K562 (cell line): Measurements from ENCODE around the gene MRNIP. TPM values are rescaled to one million over a fixed set of nuclear protein-coding genes. Genes with fewer than 3 reads are reported as not detected.
A peak's percentile ranks its signal among the peaks of the same experiment; 100 is the strongest.

Source experiments
- ATAC-seq: fragments of 200-7000 bp; cut with Tn5 transposase; 3 replicates; pipeline ENCODE4 v1.9.1; 2020; ENCODE audit warnings: moderate library complexity
- BruUV-seq: library from RNA; stranded (reverse); fragments of 400-500 nt; replicated peaks from 2 replicates; lab custom pipeline; 2021; lab: Mats Ljungman, UMichigan
- CTCF ChIA-PET: fragments of 300-600 bp; formaldehyde crosslinking; extraction: SDS; loops from one replicate; lab custom pipeline; 2021; ENCODE audit warnings: low intra/inter-chr PET ratio; lab: Yijun Ruan, JAX
- POLR2A ChIA-PET: fragments of 300-600, 350-650 bp; sonication (Branson Sonifier 250); formaldehyde crosslinking; extraction: SDS; loops from one replicate; lab custom pipeline; 2021; ENCODE audit warnings: antibody characterized with exemption, inconsistent platforms; lab: Yijun Ruan, JAX
- DNase-seq, 4 experiments: peaks; one replicate each; pipeline versions ENCODE4 v3.0.0 to v3.0.0-alpha.2; 2011 to 2018; ENCODE audit warnings: low spot score in 3 of 4, mixed read lengths in 3 of 4; ENCODE audit errors: extremely low read depth in 1 of 4
- FAIRE-seq: peaks from 2 replicates; lab custom pipeline; 2011; peaks lifted over from hg19 to GRCh38; lab: Jason Lieb, UNC
- H2AFZ ChIP-seq: 2 replicates; pipeline ENCODE4 v1.6.0; 2011; ENCODE audit warnings: low read depth, low read length, control low read depth, inconsistent platforms
- H3K27ac ChIP-seq: fragments of 200-600 bp; 3 replicates; pipeline ENCODE4 v1.8.0; 2011; ENCODE audit warnings: low read depth, mild to moderate bottlenecking, control low read depth, inconsistent platforms, low read length, moderate library complexity, mixed read lengths; ENCODE audit errors: extremely low read depth
- H3K27me3 ChIP-seq, 2 experiments: fragments of 300-600 bp in 1 of 2; 2 replicates in 1 of 2; 3 replicates in 1 of 2; pipeline versions ENCODE4 v1.6.0 to v1.8.0; 2011; ENCODE audit warnings: inconsistent platforms in 2 of 2, low read length in 2 of 2, mild to moderate bottlenecking in 1 of 2, mixed read lengths in 1 of 2, moderate library complexity in 1 of 2; ENCODE audit not compliant: control insufficient read depth in 2 of 2, insufficient read depth in 2 of 2
- H3K36me3 ChIP-seq: fragments of 300-600 bp; 3 replicates; pipeline ENCODE4 v1.8.0; 2011; ENCODE audit warnings: mild to moderate bottlenecking, low read length, inconsistent platforms; ENCODE audit not compliant: control insufficient read depth, insufficient read depth
- H3K4me1 ChIP-seq, 2 experiments: fragments of 200-600 bp in 1 of 2; replicated peaks in 1 of 2; 2 replicates in 1 of 2; 3 replicates in 1 of 2; pipeline versions ENCODE4 v1.5.1 to v1.8.0; 2011; ENCODE audit warnings: inconsistent platforms in 2 of 2, low read length in 2 of 2, mild to moderate bottlenecking in 1 of 2, mixed read lengths in 1 of 2, moderate library complexity in 1 of 2; ENCODE audit not compliant: control insufficient read depth in 2 of 2, insufficient read depth in 2 of 2
- H3K4me2 ChIP-seq: 2 replicates; pipeline ENCODE4 v1.6.1; 2011; ENCODE audit warnings: low read length, control low read depth, inconsistent platforms, mixed read lengths; ENCODE audit not compliant: insufficient read depth
- H3K4me3 ChIP-seq: fragments of 200-600 bp; sonication (generic), shearing (Covaris generic); 2 replicates; pipeline ENCODE4 v1.5.1; 2016; ENCODE audit warnings: control low read depth, inconsistent platforms
- H3K79me2 ChIP-seq: fragments of 200-600 bp; 3 replicates; pipeline ENCODE4 v1.8.0; 2011; ENCODE audit warnings: low read length, inconsistent platforms; ENCODE audit not compliant: control insufficient read depth, insufficient read depth
- H3K9ac ChIP-seq, 2 experiments: 2 replicates each; pipeline versions ENCODE4 v1.6.0 to v1.6.1; 2011; ENCODE audit warnings: low read depth in 2 of 2, low read length in 2 of 2, control low read depth in 1 of 2, inconsistent platforms in 1 of 2, mild to moderate bottlenecking in 1 of 2, mixed read lengths in 1 of 2; ENCODE audit not compliant: insufficient read depth in 1 of 2
- H3K9me1 ChIP-seq: one replicate; pipeline ENCODE4 v1.6.0; 2011; ENCODE audit warnings: inconsistent platforms, mild to moderate bottlenecking, low read length, moderate library complexity; ENCODE audit not compliant: control insufficient read depth, insufficient read depth
- H3K9me3 ChIP-seq: replicated peaks from 2 replicates; pipeline ENCODE4 v1.5.1; 2011; ENCODE audit warnings: low read depth, low read length, inconsistent platforms; ENCODE audit not compliant: control insufficient read depth, insufficient read depth
- H4K20me1 ChIP-seq: replicated peaks from 2 replicates; pipeline ENCODE4 v1.6.1; 2011; ENCODE audit warnings: low read length, inconsistent platforms, mixed read lengths; ENCODE audit not compliant: control insufficient read depth, insufficient read depth
- POLR2G ChIP-seq: fragments of 200-400 bp; formaldehyde crosslinking; IDR thresholded peaks from 2 replicates; pipeline ENCODE4 v1.6.1; 2017; ENCODE audit warnings: low read depth, mild to moderate bottlenecking, antibody characterized with exemption, low read length, moderate library complexity
- RBFOX2 ChIP-seq: fragments of 200-400 bp; formaldehyde crosslinking; IDR thresholded peaks from 2 replicates; pipeline ENCODE4 v1.6.1; 2017; ENCODE audit warnings: low read depth, mild to moderate bottlenecking, low read length, moderate library complexity
- SETDB1 ChIP-seq: IDR thresholded peaks from one replicate; pipeline ENCODE4 v1.6.1; 2012; ENCODE audit warnings: low read length, control low read depth, inconsistent platforms
- SMAD2 ChIP-seq: fragments of 150-350 bp; IDR thresholded peaks from 2 replicates; pipeline ENCODE4 v1.6.1; 2014; ENCODE audit warnings: low read depth, mild to moderate bottlenecking, low read length
- WGBS: fragments of 100-300 bp; shearing (Covaris generic); methylation state at CpG from one replicate; pipeline ENCODE4 v1.1.6; 2016; ENCODE audit warnings: low coverage, mixed read lengths; ENCODE audit not compliant: insufficient coverage; ENCODE audit errors: missing lambda C conversion rate; 5-methylcytosine and 5-hydroxymethylcytosine counted together
- in situ Hi-C: fragments of 300-500 bp; cut with MboI; formaldehyde crosslinking; loops from 4 replicates; pipeline ENCODE4 v1.15.0; 2018; ENCODE audit warnings: inconsistent platforms, mixed read lengths
- intact Hi-C: fragments of 100-400 bp; cut with micrococcal nuclease; formaldehyde crosslinking; loops from 2 replicates; pipeline ENCODE4 v1.14.2; 2022
- polyA plus RNA-seq, 8 experiments: library from polyadenylated mRNA; depleted of rRNA in 4 of 8; stranded (reverse) in 5 of 8; unstranded in 3 of 8; fragments of >200 nt; fragmentation: Nextera tagmentation in 2 of 8; fragmentation: Illumina TruSeq in 1 of 8; extraction: Ambion mirVana in 2 of 8; extraction: Trizol in 1 of 8; gene quantifications; 2 replicates each; pipeline versions ENCODE4 v1.2.1 to v1.2.3, GENCODE V29; 2011 to 2014; ENCODE audit warnings: inconsistent platforms in 1 of 8, missing spikeins in 1 of 8
- total RNA-seq, 7 experiments: library from RNA; depleted of rRNA in 6 of 7; stranded (reverse); fragments of >200 nt in 6 of 7; fragmentation: Illumina TruSeq in 2 of 7; extraction: Trizol in 2 of 7; gene quantifications; 2 replicates each; pipeline versions ENCODE4 v1.2.1 to v1.2.3, GENCODE V29; 2011 to 2021; ENCODE audit warnings: low replicate concordance in 1 of 7
- TF ChIP-seq, protein P1 (sequence below): sonication (generic); formaldehyde crosslinking; IDR thresholded peaks from 2 replicates; pipeline ENCODE4 v1.8.1; 2023; ENCODE audit warnings: mild to moderate bottlenecking, missing genetic modification reagents

MRNIP gene
- total and polyA plus RNA-seq, 9 of the 15 experiments (the other 6 are each of a cell fraction or from before 2014, with no cell fraction given) = 3.6 to 39.0 (median 16.8) TPM

DNA sequence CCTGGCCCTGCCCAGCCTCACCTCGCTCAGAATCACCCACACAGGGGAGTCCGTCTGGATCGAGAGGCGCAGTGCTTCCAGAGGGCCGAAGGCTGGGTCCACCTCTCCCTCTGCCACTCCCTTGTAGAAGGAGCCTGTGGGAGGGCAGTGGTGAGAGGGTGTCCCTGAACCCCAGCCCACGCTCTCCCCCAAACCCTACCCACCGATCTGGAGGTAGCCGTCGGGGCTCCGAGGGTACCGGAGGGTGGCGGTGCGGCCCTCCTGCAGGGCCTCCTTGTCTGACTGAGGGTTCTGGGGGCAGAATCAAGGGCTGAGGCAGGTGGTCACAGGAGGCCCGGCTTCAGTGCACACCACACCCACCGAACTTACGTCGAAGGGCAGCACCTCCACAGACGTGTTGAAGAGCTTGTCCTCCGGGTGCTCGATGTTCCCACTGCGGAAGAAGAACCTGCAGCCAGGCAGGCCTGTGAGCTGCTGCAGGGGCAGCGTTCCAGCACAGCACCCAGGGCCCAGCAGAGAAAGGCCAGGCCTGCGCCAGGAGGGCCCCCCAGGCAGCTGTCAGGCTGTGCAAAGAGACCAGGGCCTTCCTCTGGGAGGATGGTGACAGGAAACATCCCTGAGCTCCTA, 60.4 kb downstream of the MRNIP start:
- WGBS = 97% methylated on average over 22 of the region's 23 CpGs
- BruUV-seq = no TSS peak
- FAIRE-seq (no peak), DNase-seq (no peak), ATAC-seq (no peak)
- H4K20me1 ChIP-seq = no peaks in the 10 kb centered on the region
- H3K9me3 ChIP-seq = no peaks in the 10 kb centered on the region
- no peaks in the 10 kb centered on the region for H3K9me1 ChIP-seq
- H2AFZ ChIP-seq = no peak overlapping the region
- H3K36me3 ChIP-seq = peaks cover 62% of the 10 kb centered on the region; the same call in 2 of the 3 replicates
- in situ Hi-C loops = no loop called here
- H3K4me2 ChIP-seq = no peak overlapping the region
- ChIA-PET CTCF (no interaction called here), POLR2A (interaction anchor here (0.5 to 1.8 kb wide), 3 partner anchors 9 to 29 kb away, joined by 3 to 9 read pairs (median 5); no protein-coding TSS in a partner anchor)
- intact Hi-C loops = no loop called here
- H3K27ac ChIP-seq = no peak overlapping the region
- TF ChIP-seq SMAD2 (no peak), POLR2G (peak; percentile 37; the same call in 1 of the 2 replicates), RBFOX2 (0 out of 2 replicates have a peak, but pooled peaks have one; percentile 11)
- TF ChIP-seq, all 486 proteins: peak for 2
- no peak overlapping the region; a peak in 1 of 4 replicates for H3K9ac ChIP-seq
- no peak overlapping the region for H3K4me3 ChIP-seq
- peaks cover 7% of the 10 kb centered on the region; the same call in 2 of the 3 replicates for H3K79me2 ChIP-seq
- no peaks in the 10 kb centered on the region for H3K27me3 ChIP-seq
- H3K4me1 ChIP-seq = peaks cover 3 to 62% of the 10 kb centered on the region in 2 experiments; a peak in 3 of 5 replicates

DNA sequence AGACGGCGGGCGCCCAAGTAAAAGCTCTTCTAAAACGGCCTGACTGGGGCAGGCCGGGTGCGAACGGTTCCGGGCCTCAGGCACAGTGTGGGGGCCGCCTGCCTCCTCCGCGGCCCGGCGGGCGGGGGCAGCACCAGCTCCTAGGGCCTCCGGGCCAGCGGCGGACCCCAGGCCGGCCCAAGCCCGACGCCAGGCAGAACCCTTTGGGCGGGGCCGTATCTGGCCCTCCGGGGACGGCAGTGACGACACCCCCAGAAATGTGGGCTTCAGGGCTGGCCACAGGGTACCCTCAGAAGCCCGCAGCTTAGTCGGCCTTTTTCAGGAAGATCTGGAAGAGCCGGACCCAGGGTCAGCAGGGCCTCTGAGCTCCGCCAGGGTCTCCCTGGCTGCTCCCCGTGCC, 60.9 kb downstream of the MRNIP start:
- no peaks in the 10 kb centered on the region for H4K20me1 ChIP-seq
- TSS peak; percentile 44 for BruUV-seq
- H3K4me2 ChIP-seq = no peak overlapping the region
- no peak overlapping the region; a peak in 1 of 4 replicates for H3K9ac ChIP-seq
- H3K27ac ChIP-seq = no peak overlapping the region
- H3K4me3 ChIP-seq = no peak overlapping the region
- CTCF ChIA-PET = no interaction called here
- H3K9me1 ChIP-seq = no peaks in the 10 kb centered on the region
- WGBS = 98% methylated on average over 23 of the region's 30 CpGs
- in situ Hi-C loops (no loop called here), intact Hi-C loops (no loop called here)
- FAIRE-seq = no peak
- peaks cover 2% of the 10 kb centered on the region; the same call in 2 of the 3 replicates for H3K79me2 ChIP-seq
- no peaks in the 10 kb centered on the region for H3K9me3 ChIP-seq
- H3K27me3 ChIP-seq = no peaks in the 10 kb centered on the region
- TF ChIP-seq, protein P1, sequence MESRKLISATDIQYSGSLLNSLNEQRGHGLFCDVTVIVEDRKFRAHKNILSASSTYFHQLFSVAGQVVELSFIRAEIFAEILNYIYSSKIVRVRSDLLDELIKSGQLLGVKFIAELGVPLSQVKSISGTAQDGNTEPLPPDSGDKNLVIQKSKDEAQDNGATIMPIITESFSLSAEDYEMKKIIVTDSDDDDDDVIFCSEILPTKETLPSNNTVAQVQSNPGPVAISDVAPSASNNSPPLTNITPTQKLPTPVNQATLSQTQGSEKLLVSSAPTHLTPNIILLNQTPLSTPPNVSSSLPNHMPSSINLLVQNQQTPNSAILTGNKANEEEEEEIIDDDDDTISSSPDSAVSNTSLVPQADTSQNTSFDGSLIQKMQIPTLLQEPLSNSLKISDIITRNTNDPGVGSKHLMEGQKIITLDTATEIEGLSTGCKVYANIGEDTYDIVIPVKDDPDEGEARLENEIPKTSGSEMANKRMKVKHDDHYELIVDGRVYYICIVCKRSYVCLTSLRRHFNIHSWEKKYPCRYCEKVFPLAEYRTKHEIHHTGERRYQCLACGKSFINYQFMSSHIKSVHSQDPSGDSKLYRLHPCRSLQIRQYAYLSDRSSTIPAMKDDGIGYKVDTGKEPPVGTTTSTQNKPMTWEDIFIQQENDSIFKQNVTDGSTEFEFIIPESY (CRISPR knock-in tag) = peak; percentile 29; the same call in 1 of the 2 replicates
- TF ChIP-seq SETDB1 = no peak
- TF ChIP-seq POLR2G = peak; percentile 41; the same call in 1 of the 2 replicates
- TF ChIP-seq, all 486 proteins: peak for 2
- no peak for ATAC-seq
- H2AFZ ChIP-seq = no peak overlapping the region
- POLR2A ChIA-PET = interaction anchor here (0.7 to 1.8 kb wide), 2 partner anchors 10 to 13 kb away, joined by 3 to 9 read pairs; no protein-coding TSS in a partner anchor
- peaks cover 57% of the 10 kb centered on the region; the same call in 2 of the 3 replicates for H3K36me3 ChIP-seq
- H3K4me1 ChIP-seq = peaks cover 0 to 62% of the 10 kb centered on the region in 2 experiments; a peak in 2 of 5 replicates
- DNase-seq = no peak
